Aorta (tissue), 5 donors: ENCODE measurements around the gene RNASEL. TPM values are rescaled to one million over a fixed set of nuclear protein-coding genes. Genes with fewer than 3 reads are reported as not detected.

Experiments
- ATAC-seq: fragments of 200-7000 bp; cut with Tn5 transposase; one replicate; pipeline ENCODE4 v1.9.1; 2022; ENCODE audit warnings: moderate library complexity; ENCODE audit not compliant: low FRiP score
- DNase-seq, 2 donors: peaks; one replicate each; pipeline ENCODE4 v3.0.0-alpha.2; 2020
- H3K27ac ChIP-seq, 2 donors: one replicate each; pipeline ENCODE4 v1.5.1; 2013; ENCODE audit warnings: low read length in 2 of 2, mild to moderate bottlenecking in 2 of 2, moderate library complexity in 2 of 2, control low read depth in 1 of 2, inconsistent platforms in 1 of 2, low read depth in 1 of 2
- H3K27me3 ChIP-seq, 2 donors: one replicate each; pipeline ENCODE4 v1.6.1; 2013; ENCODE audit warnings: control low read depth in 1 of 2, low read length in 1 of 2, mild to moderate bottlenecking in 1 of 2, moderate library complexity in 1 of 2; ENCODE audit not compliant: insufficient read depth in 2 of 2, control insufficient read depth in 1 of 2
- H3K36me3 ChIP-seq, 2 donors: one replicate each; pipeline ENCODE4 v1.6.1; 2013; ENCODE audit warnings: control low read depth in 1 of 2, low read length in 1 of 2, mild to moderate bottlenecking in 1 of 2; ENCODE audit not compliant: insufficient read depth in 2 of 2, control insufficient read depth in 1 of 2
- H3K4me1 ChIP-seq, 2 donors: one replicate each; pipeline ENCODE4 v1.6.1; 2013; ENCODE audit warnings: low read length in 2 of 2, control low read depth in 1 of 2, mild to moderate bottlenecking in 1 of 2, moderate library complexity in 1 of 2; ENCODE audit not compliant: insufficient read depth in 2 of 2, control insufficient read depth in 1 of 2
- H3K4me3 ChIP-seq, 2 donors: one replicate each; pipeline ENCODE4 v1.5.1; 2013; ENCODE audit warnings: low read length in 2 of 2, control low read depth in 1 of 2, mild to moderate bottlenecking in 1 of 2
- H3K9me3 ChIP-seq: one replicate; pipeline ENCODE4 v1.6.1; 2013; ENCODE audit warnings: mild to moderate bottlenecking, low read length; ENCODE audit not compliant: control insufficient read depth
- WGBS, 2 donors: extraction: QIAGEN DNeasy Blood & Tissue Kit; methylation state at CpG; one replicate each; pipeline ENCODE4 v1.1.7; 2013; 5-methylcytosine and 5-hydroxymethylcytosine counted together
- intact Hi-C, 2 donors: fragments of 100-400 bp; cut with DNase I; formaldehyde crosslinking; loops; one replicate each; pipeline versions ENCODE4 v1.14.2 to v1.15.0; 2022
- polyA plus RNA-seq, 2 donors: library from polyadenylated mRNA; stranded (reverse); fragments of 200-250 nt; gene quantifications; one replicate each; pipeline ENCODE4 v1.2.3, GENCODE V29; 2013
- total RNA-seq, 2 donors: library from RNA; stranded (reverse); fragmentation: NEBNext Ultra II Directional; extraction: Animal tissue kit (Norgen Biotek cat#: 25700); gene quantifications; one replicate each; pipeline ENCODE4 v1.2.1, GENCODE V29; 2021
- donor health status: healthy with polysubstance abuse.
- donor health status: Bipolar disorder and iron deficiency.
- donor health status: DM: no; HTN: no; CAD: no.
- donor health status: DM: no; HTN: no; CAD: no.
- donor health status: DM: yes; HTN: yes; CAD: no.

Gene RNASEL
- total and polyA plus RNA-seq, 4 donors, result 3.9 to 13.9 (median 6.9) TPM

DNA sequence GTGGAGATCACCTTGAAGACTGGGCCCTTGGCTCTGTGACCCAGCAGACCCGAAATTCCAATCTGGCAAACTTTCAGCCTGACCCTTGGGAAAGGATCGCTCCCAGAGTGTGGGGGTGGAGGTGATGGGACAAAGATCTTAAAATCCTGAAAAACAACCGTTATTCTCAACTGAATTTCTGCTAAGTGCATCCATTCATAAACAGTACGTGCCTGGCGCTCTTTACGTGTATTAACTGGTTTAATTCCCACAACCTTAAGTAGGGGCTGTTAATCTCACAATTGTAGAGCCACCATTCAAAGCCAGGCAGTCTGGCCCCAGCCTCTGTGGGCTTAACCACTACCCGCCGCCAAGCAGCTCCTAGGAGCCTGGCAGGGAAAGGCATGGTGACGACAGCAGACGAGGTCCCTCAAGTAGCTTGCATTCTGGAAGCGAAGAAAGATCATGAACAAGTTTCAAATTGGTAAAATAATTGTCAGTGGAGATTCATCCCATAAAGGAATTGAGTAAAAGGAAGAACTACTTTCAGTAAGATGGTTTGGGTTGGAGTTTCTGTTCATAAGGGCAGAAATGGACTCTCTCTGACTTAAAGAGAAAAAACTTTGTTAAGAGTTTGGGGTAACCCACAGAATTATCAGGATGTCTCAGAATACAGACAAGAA is 26.5 kb upstream of the RNASEL start:
- intact Hi-C loops, result no loop called here
- peak; percentile 77 for ATAC-seq

GRCh38 chr1:182614796-182615454 is 25.9 kb upstream of the RNASEL start:
- H3K36me3 ChIP-seq, result no peaks in the 10 kb centered on the region
- intact Hi-C loops, result loop anchor here in 1 of 2 donors (1.0 kb wide), 1 partner anchor 11 kb away; the partner anchor contains the start of gene RGS16
- H3K4me3 ChIP-seq, result peak overlapping the region; percentile 22 to 44
- peak overlapping the region; percentile 89 to 91 for H3K27ac ChIP-seq
- WGBS, 2 donors, result 0 to 1% methylated on average over 55 to 56 of the region's 56 CpGs
- ATAC-seq (peak; percentile 86), DNase-seq (peak; percentile 92 to 96)
- H3K27me3 ChIP-seq, result no peaks in the 10 kb centered on the region
- H3K4me1 ChIP-seq, result no peaks in the 10 kb centered on the region
- no peaks in the 10 kb centered on the region for H3K9me3 ChIP-seq

More for the DNA sequence above, 26.5 kb upstream of the RNASEL start:
- no peaks in the 10 kb centered on the region for H3K27me3 ChIP-seq
- peak overlapping the region in 1 of 2 donors; percentile 16 for H3K4me3 ChIP-seq
- peak; percentile 84 to 90 for DNase-seq
- H3K9me3 ChIP-seq, result no peaks in the 10 kb centered on the region
- H3K27ac ChIP-seq, result peak overlapping the region; percentile 89 to 91
- no peaks in the 10 kb centered on the region for H3K36me3 ChIP-seq
- H3K4me1 ChIP-seq, result no peaks in the 10 kb centered on the region
- WGBS, 2 donors, result 1 to 2% methylated on average over 11 of the region's 11 CpGs

- ATAC-seq (no peak), DNase-seq (no peak)
- no peaks in the 10 kb centered on the region for H3K27me3 ChIP-seq
- H3K27ac ChIP-seq, result no peak overlapping the region
- 94 to 95% methylated on average over 8 of the region's 8 CpGs for WGBS, 2 donors
- intact Hi-C loops, result no loop called here
- no peaks in the 10 kb centered on the region for H3K9me3 ChIP-seq
- no peaks in the 10 kb centered on the region for H3K36me3 ChIP-seq
- H3K4me1 ChIP-seq, result no peaks in the 10 kb centered on the region
- H3K4me3 ChIP-seq, result no peak overlapping the region
Measured at GRCh38 chr1:182611787-182612186, 22.7 kb upstream of the RNASEL start.

DNA sequence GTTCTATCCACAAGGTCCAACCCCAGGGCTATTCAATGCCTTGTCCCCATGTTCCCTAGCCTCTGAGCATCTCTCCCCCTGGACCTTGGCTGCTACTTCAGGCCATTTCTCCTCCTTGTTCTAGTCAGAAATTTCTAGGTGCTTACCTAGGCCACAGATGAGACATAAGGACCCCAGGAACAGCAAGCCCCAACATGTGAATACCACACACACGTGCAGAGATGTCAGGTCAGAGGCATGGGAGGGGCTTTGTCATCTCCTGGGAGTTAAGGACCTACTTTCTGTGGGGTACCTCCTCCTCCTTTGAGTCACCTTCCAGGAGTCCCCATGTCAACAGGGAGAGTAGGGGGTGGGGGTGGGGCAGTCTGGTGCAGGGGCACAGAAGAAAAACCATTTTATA is 22.3 kb upstream of the RNASEL start:
- Histone ChIP-seq H3K9me3 (no peaks in the 10 kb centered on the region), H3K27ac (no peak overlapping the region), H3K4me3 (no peak overlapping the region), H3K27me3 (no peaks in the 10 kb centered on the region), H3K4me1 (no peaks in the 10 kb centered on the region), H3K36me3 (no peaks in the 10 kb centered on the region)
- DNase-seq (no peak), ATAC-seq (no peak)
- intact Hi-C loops, result no loop called here
- 77 to 84% methylated on average over 1 of the region's 1 CpG for WGBS, 2 donors

- Histone ChIP-seq H3K4me1 (no peaks in the 10 kb centered on the region), H3K9me3 (no peaks in the 10 kb centered on the region), H3K27me3 (no peaks in the 10 kb centered on the region), H3K27ac (no peak overlapping the region), H3K4me3 (no peak overlapping the region), H3K36me3 (no peaks in the 10 kb centered on the region)
- DNase-seq, result no peak
- WGBS, 2 donors, result 82 to 84% methylated on average over 6 of the region's 6 CpGs
- intact Hi-C loops, result no loop called here
- no peak for ATAC-seq
Measured at GRCh38 chr1:182610606-182611194, 21.6 kb upstream of the RNASEL start.

DNA sequence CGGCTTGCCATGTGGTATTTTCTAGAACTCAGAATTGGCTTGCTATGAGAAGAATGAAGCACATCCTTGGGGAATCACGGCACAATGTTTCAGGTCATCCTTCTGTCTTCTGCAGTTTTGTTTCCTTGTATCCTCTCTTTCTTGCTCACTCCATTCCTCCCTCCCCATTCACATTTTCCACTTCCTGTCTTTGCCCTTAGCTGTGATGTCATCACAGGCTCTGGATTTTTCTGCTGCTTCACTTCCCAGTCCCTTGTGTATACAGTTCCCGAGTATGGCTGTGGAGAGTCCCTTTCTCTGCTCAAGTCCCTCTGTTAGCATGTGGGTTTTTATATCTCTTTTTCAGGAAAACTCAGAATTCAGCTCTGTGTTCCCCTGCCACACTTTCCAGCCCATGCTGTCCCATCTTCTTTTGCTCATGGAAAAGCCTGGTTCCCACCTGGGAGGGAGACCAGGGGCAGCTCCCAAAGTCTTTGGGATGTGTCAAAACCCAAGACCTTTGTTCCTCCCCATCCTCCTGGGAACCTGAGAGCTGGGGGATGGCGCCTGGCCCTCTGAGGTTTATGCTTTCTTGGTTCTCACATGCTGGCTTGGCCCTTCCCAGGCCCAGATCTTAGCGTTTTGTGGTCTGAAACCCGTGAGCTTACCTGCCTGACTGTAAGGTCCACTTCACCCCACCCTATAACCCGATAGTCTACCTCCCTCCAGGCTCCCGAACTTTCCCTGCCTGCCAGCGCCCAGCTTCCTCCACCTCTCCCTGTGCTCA is 20.0 kb upstream of the RNASEL start:
- H3K4me1 ChIP-seq, result no peaks in the 10 kb centered on the region
- no peaks in the 10 kb centered on the region for H3K9me3 ChIP-seq
- no peak overlapping the region for H3K4me3 ChIP-seq
- ATAC-seq (no peak), DNase-seq (no peak)
- no peaks in the 10 kb centered on the region for H3K36me3 ChIP-seq
- intact Hi-C loops, result no loop called here
- no peak overlapping the region for H3K27ac ChIP-seq
- 88 to 89% methylated on average over 9 of the region's 9 CpGs for WGBS, 2 donors
- H3K27me3 ChIP-seq, result no peaks in the 10 kb centered on the region

DNA sequence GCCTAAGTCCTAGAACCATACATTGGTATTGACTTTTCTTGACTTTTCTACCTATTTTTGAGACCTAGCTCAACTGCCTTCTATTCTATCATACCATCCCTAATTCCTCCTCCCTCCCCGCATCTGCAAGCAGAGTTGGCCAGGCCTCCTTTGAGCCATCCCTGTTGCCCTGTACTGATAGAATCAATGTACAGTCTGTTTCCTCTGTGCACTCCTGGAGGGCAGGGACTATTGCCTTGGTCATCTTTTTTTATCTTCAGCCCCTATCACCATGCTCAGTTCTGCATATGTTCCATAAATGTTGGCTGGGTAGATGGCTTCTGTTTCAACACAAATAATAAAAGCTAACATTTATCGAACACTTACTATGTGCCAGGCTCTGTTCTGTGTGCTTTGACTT is 19.2 kb upstream of the RNASEL start:
- no peaks in the 10 kb centered on the region for H3K27me3 ChIP-seq
- H3K27ac ChIP-seq, result no peak overlapping the region
- H3K4me3 ChIP-seq, result no peak overlapping the region
- no peaks in the 10 kb centered on the region for H3K4me1 ChIP-seq
- H3K36me3 ChIP-seq, result no peaks in the 10 kb centered on the region
- intact Hi-C loops, result no loop called here
- 48 to 84% methylated on average over 2 of the region's 2 CpGs for WGBS, 2 donors
- DNase-seq, result no peak
- H3K9me3 ChIP-seq, result no peaks in the 10 kb centered on the region
- ATAC-seq, result no peak

GRCh38 chr1:182607566-182607965 is 18.5 kb upstream of the RNASEL start:
- no peak overlapping the region for H3K4me3 ChIP-seq
- H3K9me3 ChIP-seq, result no peaks in the 10 kb centered on the region
- H3K36me3 ChIP-seq, result no peaks in the 10 kb centered on the region
- ATAC-seq, result no peak
- no peaks in the 10 kb centered on the region for H3K4me1 ChIP-seq
- no peak for DNase-seq
- H3K27me3 ChIP-seq, result no peaks in the 10 kb centered on the region
- no peak overlapping the region for H3K27ac ChIP-seq
- 77 to 95% methylated on average over 1 of the region's 1 CpG for WGBS, 2 donors
- intact Hi-C loops, result no loop called here
